Liver (tissue), 9 donors: ENCODE measurements around the gene ADARB1. TPM values are rescaled to one million over a fixed set of nuclear protein-coding genes. Genes with fewer than 3 reads are reported as not detected.

Experiments used
- DNase-seq: peaks from one replicate; pipeline ENCODE4 v3.0.0-alpha.2; 2017; ENCODE audit warnings: low spot score
- H3K27ac ChIP-seq, 2 donors: one replicate each; pipeline ENCODE4 v1.7.0; 2013; ENCODE audit warnings: inconsistent platforms in 2 of 2, low read length in 2 of 2, control low read depth in 1 of 2, low read depth in 1 of 2, mild to moderate bottlenecking in 1 of 2
- H3K27me3 ChIP-seq, 4 donors: one replicate each; pipeline versions ENCODE4 v1.6.1 to v1.7.0; 2013; ENCODE audit warnings: low read length in 3 of 4, inconsistent platforms in 1 of 4, mild to moderate bottlenecking in 1 of 4, moderate library complexity in 1 of 4; ENCODE audit not compliant: control insufficient read depth in 4 of 4, insufficient read depth in 4 of 4
- H3K36me3 ChIP-seq, 4 donors: one replicate each; pipeline versions ENCODE4 v1.6.1 to v1.7.0; 2013; ENCODE audit warnings: low read length in 3 of 4, mild to moderate bottlenecking in 3 of 4, low read depth in 1 of 4, moderate library complexity in 1 of 4; ENCODE audit not compliant: control insufficient read depth in 4 of 4, insufficient read depth in 3 of 4
- H3K4me1 ChIP-seq, 4 donors: one replicate each; pipeline versions ENCODE4 v1.6.1 to v1.7.0; 2013; ENCODE audit warnings: low read length in 3 of 4, mild to moderate bottlenecking in 3 of 4, moderate library complexity in 1 of 4; ENCODE audit not compliant: control insufficient read depth in 4 of 4, insufficient read depth in 4 of 4
- H3K4me3 ChIP-seq, 3 donors: one replicate each; pipeline versions ENCODE4 v1.6.1 to v1.7.0; 2013; ENCODE audit warnings: low read length in 3 of 3, control low read depth in 1 of 3, low read depth in 1 of 3, mild to moderate bottlenecking in 1 of 3
- H3K9ac ChIP-seq, 2 donors: one replicate each; pipeline ENCODE4 v1.7.0; 2013; ENCODE audit warnings: low read length in 2 of 2, mild to moderate bottlenecking in 2 of 2, moderate library complexity in 2 of 2, control low read depth in 1 of 2, low read depth in 1 of 2
- H3K9me3 ChIP-seq, 4 donors: one replicate each; pipeline versions ENCODE4 v1.6.1 to v1.7.0; 2013; ENCODE audit warnings: low read length in 3 of 4; ENCODE audit not compliant: control insufficient read depth in 4 of 4
- ATF3 ChIP-seq: IDR thresholded peaks from 2 replicates; pipeline ENCODE4 v1.6.1; 2016; ENCODE audit warnings: antibody characterized with exemption
- CTCF ChIP-seq: fragments of 150-350 bp; IDR thresholded peaks from 2 replicates; pipeline ENCODE4 v1.5.1; 2017; ENCODE audit warnings: improper control_type of control experiment, low read depth, low read length; ENCODE audit not compliant: missing input control
- EGR1 ChIP-seq, 2 donors: IDR thresholded peaks; 2 replicates each; pipeline ENCODE4 v1.6.1; 2016 to 2018; ENCODE audit warnings: antibody characterized with exemption in 2 of 2, low read depth in 2 of 2
- FOXA1 ChIP-seq: IDR thresholded peaks from 2 replicates; pipeline ENCODE4 v1.6.1; 2016; ENCODE audit warnings: antibody characterized with exemption
- FOXA2 ChIP-seq: IDR thresholded peaks from 2 replicates; pipeline ENCODE4 v1.6.1; 2016; ENCODE audit warnings: antibody characterized with exemption
- GABPA ChIP-seq, 2 donors: IDR thresholded peaks in 1 of 2; conservative IDR thresholded peaks in 1 of 2; 2 replicates each; pipeline ENCODE4 v1.6.1; 2016; ENCODE audit warnings: antibody characterized with exemption in 2 of 2, mild to moderate bottlenecking in 1 of 2, moderate library complexity in 1 of 2
- HNF4A ChIP-seq, 2 donors: conservative IDR thresholded peaks; 2 replicates each; pipeline ENCODE4 v1.6.1; 2016; ENCODE audit warnings: antibody characterized with exemption in 2 of 2, mild to moderate bottlenecking in 2 of 2
- HNF4G ChIP-seq: IDR thresholded peaks from 2 replicates; pipeline ENCODE4 v1.6.1; 2016; ENCODE audit warnings: antibody characterized with exemption
- JUND ChIP-seq, 2 donors: IDR thresholded peaks; 2 replicates each; pipeline ENCODE4 v1.6.1; 2016; ENCODE audit warnings: antibody characterized with exemption in 2 of 2
- NR2F2 ChIP-seq: IDR thresholded peaks from 2 replicates; pipeline ENCODE4 v1.6.1; 2016; ENCODE audit warnings: antibody characterized with exemption
- RAD21 ChIP-seq, 2 donors: IDR thresholded peaks; 2 replicates each; pipeline ENCODE4 v1.6.1; 2016; ENCODE audit warnings: antibody characterized with exemption in 2 of 2, mild to moderate bottlenecking in 2 of 2
- RXRA ChIP-seq, 2 donors: IDR thresholded peaks; 2 replicates each; pipeline ENCODE4 v1.6.1; 2017 to 2018; ENCODE audit warnings: antibody characterized with exemption in 2 of 2, mild to moderate bottlenecking in 1 of 2
- SP1 ChIP-seq: IDR thresholded peaks from 2 replicates; pipeline ENCODE4 v1.6.1; 2018; ENCODE audit warnings: antibody characterized with exemption, mild to moderate bottlenecking
- TAF1 ChIP-seq: conservative IDR thresholded peaks from 2 replicates; pipeline ENCODE4 v1.6.1; 2016; ENCODE audit warnings: antibody characterized with exemption, mild to moderate bottlenecking
- YY1 ChIP-seq: IDR thresholded peaks from 2 replicates; pipeline ENCODE4 v1.6.1; 2016; ENCODE audit warnings: antibody characterized with exemption, mild to moderate bottlenecking
- WGBS: extraction: QIAGEN DNeasy Blood & Tissue Kit; methylation state at CpG from one replicate; pipeline ENCODE4 v1.1.7; 2013; 5-methylcytosine and 5-hydroxymethylcytosine counted together
- polyA plus RNA-seq, 2 donors: library from polyadenylated mRNA; stranded (reverse) in 1 of 2; unstranded in 1 of 2; fragments of 200-250 nt in 1 of 2; fragments of >200 nt in 1 of 2; fragmentation: Nextera tagmentation in 1 of 2; extraction: Ambion mirVana in 1 of 2; gene quantifications; one replicate each; pipeline versions ENCODE4 v1.2.1 to v1.2.3, GENCODE V29; 2013 to 2015
- total RNA-seq, 2 donors: library from RNA; depleted of rRNA; stranded (reverse); fragments of >200 nt; gene quantifications; one replicate each; pipeline ENCODE4 v1.2.3, GENCODE V29; 2014
- TF ChIP-seq, protein P1 (sequence below): IDR thresholded peaks from 2 replicates; pipeline ENCODE4 v1.6.1; 2016; ENCODE audit warnings: antibody characterized with exemption
- TF ChIP-seq, protein P2 (sequence below): IDR thresholded peaks from 2 replicates; pipeline ENCODE4 v1.6.1; 2016; ENCODE audit warnings: antibody characterized with exemption, mild to moderate bottlenecking
- TF ChIP-seq, protein P3 (sequence below): IDR thresholded peaks from 2 replicates; pipeline ENCODE4 v1.6.1; 2016; ENCODE audit warnings: antibody characterized with exemption
- donor health status: healthy.
- donor health status: healthy.
- donor health status: healthy.
- donor health status: healthy.
- donor health status: healthy.

ADARB1 gene
- total and polyA plus RNA-seq, 4 donors, result 1.6 to 7.8 (median 2.9) TPM

DNA sequence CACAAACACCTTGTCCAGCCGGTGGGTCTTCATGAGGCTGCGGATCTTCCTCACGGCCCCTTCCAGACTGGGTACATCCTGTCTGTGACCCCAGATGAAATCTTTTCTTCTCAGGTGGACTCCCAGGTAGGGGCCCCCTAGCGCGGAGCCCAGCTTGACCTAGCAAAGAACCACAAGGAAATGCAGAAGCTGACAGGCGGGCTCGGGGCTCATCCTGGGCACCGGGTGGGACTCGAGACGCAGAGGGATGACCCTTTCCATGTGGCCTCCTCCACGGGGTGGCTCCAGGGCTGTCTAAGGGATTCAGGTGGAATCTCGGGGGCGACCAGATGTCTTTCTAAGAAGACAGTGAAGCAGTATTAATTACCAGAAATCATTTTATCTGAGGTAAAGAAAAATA lies 195.5 kb downstream of the ADARB1 start:
- 90% methylated on average over 13 of the region's 13 CpGs for WGBS
- Histone ChIP-seq H3K36me3 (peaks cover 16 to 54% (median 40%) of the 10 kb centered on the region in 4 donors), H3K9me3 (peaks cover 0 to 3% (median under 1%) of the 10 kb centered on the region in 4 donors), H3K4me1 (peaks cover 0 to 2% (median 0%) of the 10 kb centered on the region in 4 donors), H3K4me3 (no peak overlapping the region), H3K27me3 (no peaks in the 10 kb centered on the region), H3K9ac (no peak overlapping the region), H3K27ac (no peak overlapping the region)
- no peak for DNase-seq
- TF ChIP-seq RAD21 (IDR thresholded peaks at IDR 0.05), result no peak
- TF ChIP-seq, protein P1, sequence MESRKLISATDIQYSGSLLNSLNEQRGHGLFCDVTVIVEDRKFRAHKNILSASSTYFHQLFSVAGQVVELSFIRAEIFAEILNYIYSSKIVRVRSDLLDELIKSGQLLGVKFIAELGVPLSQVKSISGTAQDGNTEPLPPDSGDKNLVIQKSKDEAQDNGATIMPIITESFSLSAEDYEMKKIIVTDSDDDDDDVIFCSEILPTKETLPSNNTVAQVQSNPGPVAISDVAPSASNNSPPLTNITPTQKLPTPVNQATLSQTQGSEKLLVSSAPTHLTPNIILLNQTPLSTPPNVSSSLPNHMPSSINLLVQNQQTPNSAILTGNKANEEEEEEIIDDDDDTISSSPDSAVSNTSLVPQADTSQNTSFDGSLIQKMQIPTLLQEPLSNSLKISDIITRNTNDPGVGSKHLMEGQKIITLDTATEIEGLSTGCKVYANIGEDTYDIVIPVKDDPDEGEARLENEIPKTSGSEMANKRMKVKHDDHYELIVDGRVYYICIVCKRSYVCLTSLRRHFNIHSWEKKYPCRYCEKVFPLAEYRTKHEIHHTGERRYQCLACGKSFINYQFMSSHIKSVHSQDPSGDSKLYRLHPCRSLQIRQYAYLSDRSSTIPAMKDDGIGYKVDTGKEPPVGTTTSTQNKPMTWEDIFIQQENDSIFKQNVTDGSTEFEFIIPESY, result no peak
- TF ChIP-seq HNF4G, result no peak
- TF ChIP-seq FOXA1, result no peak
- TF ChIP-seq HNF4A (conservative IDR thresholded peaks at IDR 0.05), result no peak
- no peak for TF ChIP-seq RXRA (IDR thresholded peaks at IDR 0.05)
- TF ChIP-seq EGR1 (IDR thresholded peaks at IDR 0.05; ENCODE audit: low read depth in 2 of 2), result no peak
- TF ChIP-seq TAF1, result no peak
- no peak for TF ChIP-seq SP1
- no peak for TF ChIP-seq ATF3
- no peak for TF ChIP-seq YY1
- TF ChIP-seq GABPA (IDR thresholded peaks at IDR 0.05 in 1 of 2, conservative IDR thresholded peaks at IDR 0.05 in 1 of 2), result no peak
- TF ChIP-seq, protein P2, sequence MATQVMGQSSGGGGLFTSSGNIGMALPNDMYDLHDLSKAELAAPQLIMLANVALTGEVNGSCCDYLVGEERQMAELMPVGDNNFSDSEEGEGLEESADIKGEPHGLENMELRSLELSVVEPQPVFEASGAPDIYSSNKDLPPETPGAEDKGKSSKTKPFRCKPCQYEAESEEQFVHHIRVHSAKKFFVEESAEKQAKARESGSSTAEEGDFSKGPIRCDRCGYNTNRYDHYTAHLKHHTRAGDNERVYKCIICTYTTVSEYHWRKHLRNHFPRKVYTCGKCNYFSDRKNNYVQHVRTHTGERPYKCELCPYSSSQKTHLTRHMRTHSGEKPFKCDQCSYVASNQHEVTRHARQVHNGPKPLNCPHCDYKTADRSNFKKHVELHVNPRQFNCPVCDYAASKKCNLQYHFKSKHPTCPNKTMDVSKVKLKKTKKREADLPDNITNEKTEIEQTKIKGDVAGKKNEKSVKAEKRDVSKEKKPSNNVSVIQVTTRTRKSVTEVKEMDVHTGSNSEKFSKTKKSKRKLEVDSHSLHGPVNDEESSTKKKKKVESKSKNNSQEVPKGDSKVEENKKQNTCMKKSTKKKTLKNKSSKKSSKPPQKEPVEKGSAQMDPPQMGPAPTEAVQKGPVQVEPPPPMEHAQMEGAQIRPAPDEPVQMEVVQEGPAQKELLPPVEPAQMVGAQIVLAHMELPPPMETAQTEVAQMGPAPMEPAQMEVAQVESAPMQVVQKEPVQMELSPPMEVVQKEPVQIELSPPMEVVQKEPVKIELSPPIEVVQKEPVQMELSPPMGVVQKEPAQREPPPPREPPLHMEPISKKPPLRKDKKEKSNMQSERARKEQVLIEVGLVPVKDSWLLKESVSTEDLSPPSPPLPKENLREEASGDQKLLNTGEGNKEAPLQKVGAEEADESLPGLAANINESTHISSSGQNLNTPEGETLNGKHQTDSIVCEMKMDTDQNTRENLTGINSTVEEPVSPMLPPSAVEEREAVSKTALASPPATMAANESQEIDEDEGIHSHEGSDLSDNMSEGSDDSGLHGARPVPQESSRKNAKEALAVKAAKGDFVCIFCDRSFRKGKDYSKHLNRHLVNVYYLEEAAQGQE, result no peak
- no peak for TF ChIP-seq NR2F2
- no peak for TF ChIP-seq FOXA2
- TF ChIP-seq, protein P3, sequence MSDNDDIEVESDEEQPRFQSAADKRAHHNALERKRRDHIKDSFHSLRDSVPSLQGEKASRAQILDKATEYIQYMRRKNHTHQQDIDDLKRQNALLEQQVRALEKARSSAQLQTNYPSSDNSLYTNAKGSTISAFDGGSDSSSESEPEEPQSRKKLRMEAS, result no peak
- no peak for TF ChIP-seq CTCF
- TF ChIP-seq JUND (IDR thresholded peaks at IDR 0.05), result no peak
